HT-29 (cell line): ENCODE measurements around the gene TXNDC17. TPM values are rescaled to one million over a fixed set of nuclear protein-coding genes. Genes with fewer than 3 reads are reported as not detected.
"Not testable (repeated sequence)": the region's sequence is repeated elsewhere in the genome, so short reads cannot be mapped to it uniquely, and the experiment has no call there.

Experiments used
- DNase-seq: peaks from one replicate; pipeline ENCODE4 v3.0.0-alpha.2; 2015; ENCODE audit warnings: low spot score
- total RNA-seq: library from RNA; depleted of rRNA; stranded (reverse); fragments of >200 nt; shearing (Covaris generic); gene quantifications from 2 replicates; pipeline ENCODE4 v1.2.3, GENCODE V29; 2014

Gene TXNDC17
- total RNA-seq, 1 experiment from 2014 or later = 86.0 TPM

- DNase-seq = no peak
Observed at GRCh38 chr17:6660101-6660500, 19.2 kb downstream of the TXNDC17 start.

GRCh38 chr17:6660805-6661463 is 20.1 kb downstream of the TXNDC17 start:
- DNase-seq = no peak

- DNase-seq = no peak
Observed at GRCh38 chr17:6661464-6661848, 20.6 kb downstream of the TXNDC17 start.

DNA sequence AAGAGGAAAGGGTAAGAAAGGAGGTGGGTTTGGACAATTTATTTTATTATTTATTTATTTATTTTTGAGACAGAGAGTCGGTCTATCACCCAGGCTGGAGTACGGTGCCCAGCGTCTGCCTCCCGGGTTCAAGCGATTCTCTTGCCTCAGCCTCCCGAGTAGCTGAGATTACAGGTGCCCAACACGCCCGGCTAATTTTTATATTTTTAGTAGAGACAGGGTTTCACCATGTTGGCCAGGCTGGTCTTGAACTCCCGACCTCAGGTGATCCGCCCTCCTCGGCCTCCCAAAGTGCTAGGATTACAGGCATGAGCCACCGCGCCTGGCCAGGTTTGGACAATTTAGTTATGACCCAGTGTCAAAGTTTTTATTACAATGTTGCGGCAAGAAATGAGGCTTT is 22.3 kb downstream of the TXNDC17 start:
- DNase-seq = not testable (repeated sequence)

- DNase-seq = peak; percentile 66
Observed at GRCh38 chr17:6666077-6666521, 25.2 kb downstream of the TXNDC17 start.

DNA sequence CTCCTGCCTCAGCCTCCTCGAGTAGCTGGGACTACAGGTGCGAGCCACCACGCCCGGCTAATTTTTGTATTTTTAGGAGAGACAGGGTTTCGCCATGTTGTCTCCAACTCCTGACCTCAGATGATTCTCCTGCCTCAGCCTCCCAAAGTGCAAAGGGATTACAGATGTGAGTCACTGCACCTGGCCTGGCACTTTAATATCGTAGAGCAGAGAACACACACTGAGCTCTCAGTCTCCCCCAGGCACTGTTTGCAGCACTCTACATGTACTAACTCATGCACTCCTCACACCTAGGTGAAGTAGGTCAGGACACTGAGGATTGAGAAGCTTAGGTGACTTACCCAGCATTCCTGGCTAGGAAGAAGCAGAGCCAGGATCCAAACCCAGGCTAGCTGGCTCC is 25.7 kb downstream of the TXNDC17 start:
- no peak for DNase-seq

DNA sequence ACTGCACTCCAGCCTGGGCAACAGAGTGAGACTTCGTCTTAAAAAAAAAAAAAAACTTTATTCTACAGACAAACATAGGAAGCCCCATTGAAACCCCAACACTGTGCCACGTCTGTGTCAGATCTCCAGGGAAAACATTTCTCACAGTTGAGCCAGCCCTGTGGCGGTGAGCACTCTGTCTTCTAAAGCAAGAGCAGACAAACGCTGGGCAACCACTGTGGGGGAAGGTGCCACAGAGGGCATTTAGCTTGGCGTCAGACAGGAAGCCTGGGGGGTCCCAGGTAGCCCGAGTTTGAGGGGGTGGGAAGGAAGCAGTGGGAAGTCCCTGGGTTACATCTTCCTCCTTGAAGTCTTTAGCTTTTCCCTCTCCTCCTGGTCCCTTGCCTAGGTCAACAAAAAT is 26.7 kb downstream of the TXNDC17 start:
- DNase-seq = no peak

- no peak for DNase-seq
Observed at GRCh38 chr17:6668219-6668618, 27.4 kb downstream of the TXNDC17 start.

- DNase-seq = no peak
Observed at GRCh38 chr17:6668727-6669425, 28.0 kb downstream of the TXNDC17 start.

GRCh38 chr17:6669479-6670212 is 28.8 kb downstream of the TXNDC17 start:
- no peak for DNase-seq

- no peak for DNase-seq
Observed at GRCh38 chr17:6670571-6670970, 29.7 kb downstream of the TXNDC17 start.

DNA sequence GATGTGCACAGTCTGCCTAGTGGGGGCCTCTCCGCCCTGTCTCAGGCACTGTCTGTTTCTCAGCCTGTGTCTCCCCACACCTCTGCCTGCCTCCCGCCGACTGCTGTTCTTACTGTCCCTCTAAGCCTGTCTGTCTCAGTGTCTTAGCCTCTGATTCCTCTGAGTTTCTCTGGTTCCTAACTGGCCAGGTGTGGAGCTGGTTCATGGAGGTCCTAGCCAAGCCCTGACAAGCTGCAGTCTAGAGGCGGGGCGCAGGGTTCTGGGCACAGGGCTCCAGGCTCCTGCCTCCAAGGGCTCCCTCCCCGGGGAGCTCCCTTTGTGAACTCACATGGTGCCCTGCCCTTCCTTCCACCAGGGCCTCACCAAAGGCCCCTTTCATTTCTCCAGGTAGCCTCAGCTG is 30.1 kb downstream of the TXNDC17 start:
- no peak for DNase-seq

DNA sequence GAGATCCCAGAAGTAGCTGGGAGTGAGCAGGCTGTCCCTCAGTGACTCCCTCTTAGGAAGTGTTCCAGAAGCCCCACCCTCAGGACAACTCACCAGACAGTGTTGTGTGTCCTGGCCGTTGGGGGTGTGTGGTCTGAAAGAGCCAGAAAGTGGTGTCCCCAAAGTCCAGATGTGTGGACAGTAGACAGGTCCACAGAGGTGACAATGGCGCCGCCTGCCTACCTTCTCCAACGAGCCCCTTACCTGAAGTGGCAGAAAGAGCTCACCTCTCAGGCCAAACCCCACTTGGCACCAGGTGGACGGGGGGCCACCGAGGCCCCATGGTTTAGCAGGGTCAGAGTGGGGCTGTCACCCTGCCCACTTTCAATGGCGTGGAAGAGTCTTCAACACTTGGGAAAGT is 30.6 kb downstream of the TXNDC17 start:
- no peak for DNase-seq

GRCh38 chr17:6674586-6674985 is 33.7 kb downstream of the TXNDC17 start:
- no peak for DNase-seq

DNA sequence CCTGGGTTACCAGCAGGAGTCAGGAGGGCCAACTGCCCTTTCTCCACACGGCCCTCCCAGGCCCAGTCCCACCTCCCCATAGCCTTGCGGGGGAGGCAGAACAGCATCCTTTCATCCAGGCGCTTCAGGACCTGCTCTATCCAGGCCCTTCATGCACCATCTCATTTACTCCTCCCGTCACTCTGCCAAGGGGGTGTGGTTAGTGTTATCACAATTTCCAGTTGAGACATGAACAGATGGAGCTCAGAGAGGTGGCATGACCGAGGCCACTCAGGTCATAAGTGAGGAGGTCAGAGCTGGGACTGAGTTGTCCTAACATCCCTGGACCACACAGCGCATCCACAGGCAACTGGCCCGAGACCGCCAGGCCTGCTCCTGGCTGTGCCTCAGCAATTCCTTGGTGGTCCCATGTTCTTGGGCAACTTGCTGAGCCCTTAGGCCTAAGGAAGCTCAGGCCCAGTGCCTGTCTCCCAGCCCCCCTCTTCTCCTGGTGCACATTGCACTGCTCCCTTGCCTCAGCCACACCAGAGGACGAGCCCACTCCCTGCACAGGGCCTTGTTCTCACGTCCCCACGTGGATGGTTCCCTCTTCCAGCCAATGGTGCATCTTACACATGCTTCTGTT is 34.5 kb downstream of the TXNDC17 start:
- no peak for DNase-seq

- no peak for DNase-seq
Observed at GRCh38 chr17:6676802-6677157, 35.9 kb downstream of the TXNDC17 start.

DNA sequence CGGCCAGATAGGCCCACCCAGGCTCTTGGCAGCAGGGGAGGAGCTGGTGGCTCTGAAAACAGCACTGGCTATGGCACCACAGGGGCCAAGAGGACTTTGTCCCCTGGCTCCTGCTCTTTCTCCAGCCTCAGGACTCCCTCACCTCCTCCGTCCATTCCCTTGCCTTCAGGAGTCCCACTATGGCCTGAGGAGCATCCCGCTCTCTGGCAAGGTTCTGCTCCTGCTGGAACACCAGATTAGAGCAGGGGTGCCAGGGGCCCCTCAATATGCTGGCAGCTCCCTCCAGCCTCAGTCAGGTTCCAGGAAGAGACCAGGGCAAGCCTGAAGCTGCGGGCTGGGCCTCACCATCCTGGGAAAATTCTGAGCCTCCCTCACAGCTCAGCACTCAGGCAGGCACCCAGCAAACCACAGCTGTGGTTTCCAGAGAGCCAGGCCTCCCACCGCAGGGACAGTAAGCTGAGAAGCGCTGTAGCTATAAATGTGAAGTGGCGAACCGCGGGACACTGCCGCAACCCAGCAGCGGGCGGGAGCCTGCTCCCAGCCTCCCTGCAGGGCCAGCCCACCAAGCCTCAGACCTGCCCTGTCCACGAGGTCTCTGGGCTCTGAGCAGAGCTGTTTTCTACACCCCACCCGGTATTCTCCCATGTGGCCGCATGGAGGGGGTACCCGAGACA is 36.4 kb downstream of the TXNDC17 start:
- DNase-seq = no peak

- no peak for DNase-seq
Observed at GRCh38 chr17:6677946-6678345, 37.1 kb downstream of the TXNDC17 start.

GRCh38 chr17:6679241-6679640 is 38.4 kb downstream of the TXNDC17 start:
- no peak for DNase-seq

DNA sequence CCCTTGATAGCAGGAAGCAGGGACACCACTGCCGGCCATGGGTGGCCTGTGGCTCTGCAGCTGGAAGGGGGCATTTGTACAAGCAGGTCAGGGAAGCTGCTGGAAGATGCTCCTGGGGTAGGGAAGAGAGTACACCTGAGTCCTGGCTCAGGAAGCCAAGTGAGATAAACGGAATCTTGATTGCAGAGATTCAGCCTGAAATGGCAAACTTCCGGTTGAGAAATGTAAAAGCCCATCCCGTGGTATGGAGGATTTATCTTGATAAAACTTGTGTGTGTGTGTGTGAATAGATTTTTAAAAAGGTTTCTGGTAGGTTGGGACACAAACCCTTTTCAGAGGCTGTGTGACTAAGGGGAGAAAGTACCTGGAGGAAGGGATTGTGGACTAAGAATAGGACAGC is 40.3 kb downstream of the TXNDC17 start:
- no peak for DNase-seq

GRCh38 chr17:6681671-6682070 is 40.8 kb downstream of the TXNDC17 start:
- no peak for DNase-seq

GRCh38 chr17:6682339-6682738 is 41.5 kb downstream of the TXNDC17 start:
- no peak for DNase-seq
